ENCODE data around the gene CHRNA4.

Gene CHRNA4

GRCh38 chr20:63315240-63315689, 45.9 kb downstream of the CHRNA4 start:
- no peak overlapping the region for H3K9ac ChIP-seq
- no peaks in the 10 kb centered on the region for H4K20me1 ChIP-seq (ENCODE audit: insufficient read depth)
- H3K36me3 ChIP-seq (ENCODE audit: insufficient read depth), result no peaks in the 10 kb centered on the region
- H3K27me3 ChIP-seq (ENCODE audit: insufficient read depth, low read depth), result peaks cover 94% of the 10 kb centered on the region
- H3K79me2 ChIP-seq (ENCODE audit: insufficient read depth, low read depth), result no peaks in the 10 kb centered on the region
- H3K4me1 ChIP-seq (ENCODE audit: low read depth, poor library complexity, severe bottlenecking), result peaks cover 7% of the 10 kb centered on the region
- TF ChIP-seq CTCF (conservative IDR thresholded peaks at IDR 0.05; ENCODE audit: low read depth, low read length), result no peak
- no peak overlapping the region for H3K4me2 ChIP-seq
- no peak overlapping the region for H3K27ac ChIP-seq
- no peak overlapping the region for H2AFZ ChIP-seq (ENCODE audit: low read depth)
- H3K4me3 ChIP-seq (IDR thresholded peaks at IDR 0.05; ENCODE audit: insufficient read depth, low read depth, low read length), result no peak overlapping the region

GRCh38 chr20:63314566-63315239, 46.4 kb downstream of the CHRNA4 start:
- Histone ChIP-seq H3K27ac (no peak overlapping the region), H3K36me3 (ENCODE audit: insufficient read depth) (no peaks in the 10 kb centered on the region), H3K4me1 (ENCODE audit: low read depth, poor library complexity, severe bottlenecking) (peaks cover 7% of the 10 kb centered on the region), H3K27me3 (ENCODE audit: insufficient read depth, low read depth) (peaks cover 94% of the 10 kb centered on the region), H3K4me2 (no peak overlapping the region), H3K79me2 (ENCODE audit: insufficient read depth, low read depth) (no peaks in the 10 kb centered on the region), H3K4me3 (IDR thresholded peaks at IDR 0.05; ENCODE audit: insufficient read depth, low read depth, low read length) (no peak overlapping the region), H3K9ac (no peak overlapping the region), H4K20me1 (ENCODE audit: insufficient read depth) (no peaks in the 10 kb centered on the region), H2AFZ (ENCODE audit: low read depth) (no peak overlapping the region)
- no peak for TF ChIP-seq CTCF (conservative IDR thresholded peaks at IDR 0.05; ENCODE audit: low read depth, low read length)

GRCh38 chr20:63314015-63314471, 47.1 kb downstream of the CHRNA4 start:
- H3K4me3 ChIP-seq (IDR thresholded peaks at IDR 0.05; ENCODE audit: insufficient read depth, low read depth, low read length), result no peak overlapping the region
- H3K9ac ChIP-seq, result no peak overlapping the region
- no peaks in the 10 kb centered on the region for H3K36me3 ChIP-seq (ENCODE audit: insufficient read depth)
- no peak overlapping the region for H3K4me2 ChIP-seq
- H3K79me2 ChIP-seq (ENCODE audit: insufficient read depth, low read depth), result no peaks in the 10 kb centered on the region
- no peaks in the 10 kb centered on the region for H4K20me1 ChIP-seq (ENCODE audit: insufficient read depth)
- H3K4me1 ChIP-seq (ENCODE audit: low read depth, poor library complexity, severe bottlenecking), result peaks cover 7% of the 10 kb centered on the region
- no peak for TF ChIP-seq CTCF (conservative IDR thresholded peaks at IDR 0.05; ENCODE audit: low read depth, low read length)
- no peak overlapping the region for H2AFZ ChIP-seq (ENCODE audit: low read depth)
- peaks cover 94% of the 10 kb centered on the region for H3K27me3 ChIP-seq (ENCODE audit: insufficient read depth, low read depth)
- H3K27ac ChIP-seq, result no peak overlapping the region

- H3K4me2 ChIP-seq, result no peak overlapping the region
- peaks cover 94% of the 10 kb centered on the region for H3K27me3 ChIP-seq (ENCODE audit: insufficient read depth, low read depth)
- no peak overlapping the region for H3K4me3 ChIP-seq (IDR thresholded peaks at IDR 0.05; ENCODE audit: insufficient read depth, low read depth, low read length)
- no peak overlapping the region for H3K27ac ChIP-seq
- H3K4me1 ChIP-seq (ENCODE audit: low read depth, poor library complexity, severe bottlenecking), result peaks cover 7% of the 10 kb centered on the region
- H3K9ac ChIP-seq, result no peak overlapping the region
- no peak overlapping the region for H2AFZ ChIP-seq (ENCODE audit: low read depth)
- H3K36me3 ChIP-seq (ENCODE audit: insufficient read depth), result no peaks in the 10 kb centered on the region
- TF ChIP-seq CTCF (conservative IDR thresholded peaks at IDR 0.05; ENCODE audit: low read depth, low read length), result no peak
- H3K79me2 ChIP-seq (ENCODE audit: insufficient read depth, low read depth), result no peaks in the 10 kb centered on the region
- no peaks in the 10 kb centered on the region for H4K20me1 ChIP-seq (ENCODE audit: insufficient read depth)
Measured at GRCh38 chr20:63313349-63314014, 47.7 kb downstream of the CHRNA4 start.
